ENCODE measurements around the gene MTERF1. TPM values are rescaled to one million over a fixed set of nuclear protein-coding genes. Genes with fewer than 3 reads are reported as not detected.

MTERF1 gene
- total RNA-seq, 2 donors from 2014 or later = 14.8 to 16.8 TPM

GRCh38 chr7:91837397-91838070, 43.0 kb downstream of the MTERF1 start:
- DNase-seq = no peak
- Histone ChIP-seq H3K27me3 (no peaks in the 10 kb centered on the region), H3K4me3 (no peak overlapping the region), H3K27ac (no peak overlapping the region), H3K36me3 (no peaks in the 10 kb centered on the region), H3K4me1 (no peaks in the 10 kb centered on the region), H3K9ac (ENCODE audit: low read depth in 2 of 2, low read length in 2 of 2) (no peak overlapping the region), H3K9me3 (no peaks in the 10 kb centered on the region)
- no peak for TF ChIP-seq CTCF (IDR thresholded peaks at IDR 0.05)
- intact Hi-C loops (cut with DNase I) = no loop called here

- H3K27me3 ChIP-seq = no peaks in the 10 kb centered on the region
- H3K4me3 ChIP-seq = no peak overlapping the region
- H3K36me3 ChIP-seq = no peaks in the 10 kb centered on the region
- H3K9me3 ChIP-seq = no peaks in the 10 kb centered on the region
- H3K9ac ChIP-seq (ENCODE audit: low read depth in 2 of 2, low read length in 2 of 2) = no peak overlapping the region
- intact Hi-C loops (cut with DNase I) = no loop called here
- no peaks in the 10 kb centered on the region for H3K4me1 ChIP-seq
- no peak overlapping the region for H3K27ac ChIP-seq
- DNase-seq = no peak
- TF ChIP-seq CTCF (IDR thresholded peaks at IDR 0.05) = no peak
Measured at GRCh38 chr7:91835826-91836368, 44.6 kb downstream of the MTERF1 start.

GRCh38 chr7:91835091-91835825, 45.2 kb downstream of the MTERF1 start:
- no peaks in the 10 kb centered on the region for H3K36me3 ChIP-seq
- no peak overlapping the region for H3K4me3 ChIP-seq
- H3K9me3 ChIP-seq = no peaks in the 10 kb centered on the region
- H3K27ac ChIP-seq = no peak overlapping the region
- intact Hi-C loops (cut with DNase I) = no loop called here
- H3K4me1 ChIP-seq = no peaks in the 10 kb centered on the region
- no peaks in the 10 kb centered on the region for H3K27me3 ChIP-seq
- DNase-seq = no peak
- no peak overlapping the region for H3K9ac ChIP-seq (ENCODE audit: low read depth in 2 of 2, low read length in 2 of 2)
- no peak for TF ChIP-seq CTCF (IDR thresholded peaks at IDR 0.05)

GRCh38 chr7:91832493-91833045, 47.9 kb downstream of the MTERF1 start:
- Histone ChIP-seq H3K9ac (ENCODE audit: low read depth in 2 of 2, low read length in 2 of 2) (no peak overlapping the region), H3K36me3 (no peaks in the 10 kb centered on the region), H3K27me3 (no peaks in the 10 kb centered on the region), H3K27ac (no peak overlapping the region), H3K4me1 (no peaks in the 10 kb centered on the region), H3K4me3 (no peak overlapping the region), H3K9me3 (no peaks in the 10 kb centered on the region)
- intact Hi-C loops (cut with DNase I) = no loop called here
- DNase-seq = no peak
- TF ChIP-seq CTCF (IDR thresholded peaks at IDR 0.05) = no peak

GRCh38 chr7:91827169-91827568, 53.3 kb downstream of the MTERF1 start:
- H3K9ac ChIP-seq (ENCODE audit: low read depth in 2 of 2, low read length in 2 of 2) = no peak overlapping the region
- H3K27ac ChIP-seq = no peak overlapping the region
- H3K4me3 ChIP-seq = no peak overlapping the region
- intact Hi-C loops (cut with DNase I) = no loop called here
- no peaks in the 10 kb centered on the region for H3K9me3 ChIP-seq
- DNase-seq = no peak
- H3K4me1 ChIP-seq = no peaks in the 10 kb centered on the region
- no peak for TF ChIP-seq CTCF (IDR thresholded peaks at IDR 0.05)
- H3K27me3 ChIP-seq = no peaks in the 10 kb centered on the region
- H3K36me3 ChIP-seq = no peaks in the 10 kb centered on the region
